Erythroblast (primary cell): ENCODE measurements around the gene SBK1.

Experiments
- GATA1 ChIP-seq: IDR thresholded peaks from 2 replicates; pipeline ENCODE4 v1.6.1; 2011; ENCODE audit warnings: low read depth, mild to moderate bottlenecking, control low read depth, low read length, moderate library complexity
- POLR2A ChIP-seq: IDR thresholded peaks from 2 replicates; pipeline ENCODE4 v1.6.1; 2011; ENCODE audit warnings: mild to moderate bottlenecking, low read length

DNA sequence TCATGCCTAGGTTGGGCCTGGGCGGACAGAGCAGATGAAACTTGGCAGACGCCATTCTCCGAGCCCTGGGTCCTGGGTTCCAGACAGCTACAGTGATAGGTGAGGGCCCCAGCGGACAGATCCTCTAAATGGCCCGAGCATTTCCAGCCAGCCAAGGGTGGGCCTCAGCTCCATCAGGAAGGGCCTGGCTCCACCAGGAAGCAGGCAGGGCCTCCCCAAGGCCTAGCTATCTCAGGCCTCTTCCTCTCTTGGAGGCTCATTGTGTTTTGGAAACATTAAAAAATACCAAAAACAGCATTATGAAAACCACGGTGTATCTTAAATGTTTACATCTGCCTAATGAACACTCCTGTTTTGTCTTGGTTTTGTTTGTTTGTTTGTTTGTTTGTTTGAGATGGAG lies 38.2 kb upstream of the SBK1 start:
- TF ChIP-seq POLR2A (no peak), GATA1 (no peak)
